CD14-positive monocyte (primary cell): ENCODE results near the gene TMEM243. TPM values are rescaled to one million over a fixed set of nuclear protein-coding genes. Genes with fewer than 3 reads are reported as not detected.

Experiments used
- DNase-seq, 3 donors: peaks; one replicate each; pipeline ENCODE4 v3.0.0-alpha.2; 2011 to 2022
- H2AFZ ChIP-seq: 2 replicates; pipeline ENCODE4 v1.6.0; 2012; ENCODE audit warnings: mild to moderate bottlenecking, low read depth, low read length, inconsistent platforms; ENCODE audit not compliant: insufficient read depth, poor library complexity, severe bottlenecking
- H3K27ac ChIP-seq, 2 donors: 1 replicate in 1 of 2; 2 replicates in 1 of 2; pipeline ENCODE4 v1.5.1; 2012 to 2013; ENCODE audit warnings: low read length in 2 of 2, control low read depth in 1 of 2, inconsistent platforms in 1 of 2, low read depth in 1 of 2, mild to moderate bottlenecking in 1 of 2
- H3K27me3 ChIP-seq, 2 donors: one replicate each; pipeline versions ENCODE4 v1.6.0 to v1.6.1; 2011 to 2013; ENCODE audit warnings: low read length in 2 of 2; ENCODE audit not compliant: control insufficient read depth in 2 of 2, insufficient read depth in 2 of 2
- H3K36me3 ChIP-seq, 2 donors: replicated peaks in 1 of 2; 1 replicate in 1 of 2; 2 replicates in 1 of 2; pipeline versions ENCODE4 v1.5.1 to v1.6.1; 2012 to 2013; ENCODE audit warnings: low read length in 2 of 2, control low read depth in 1 of 2, inconsistent platforms in 1 of 2, mild to moderate bottlenecking in 1 of 2; ENCODE audit not compliant: insufficient read depth in 2 of 2, control insufficient read depth in 1 of 2
- H3K4me1 ChIP-seq, 2 donors: 1 replicate in 1 of 2; 2 replicates in 1 of 2; pipeline versions ENCODE4 v1.5.1 to v1.6.1; 2012 to 2013; ENCODE audit warnings: low read length in 2 of 2, control low read depth in 1 of 2, inconsistent platforms in 1 of 2, mild to moderate bottlenecking in 1 of 2, moderate library complexity in 1 of 2; ENCODE audit not compliant: insufficient read depth in 2 of 2, control insufficient read depth in 1 of 2
- H3K4me2 ChIP-seq: replicated peaks from 2 replicates; pipeline ENCODE3; 2012; ENCODE audit warnings: low read length, moderate library complexity, mild to moderate bottlenecking; ENCODE audit not compliant: poor library complexity, severe bottlenecking; ENCODE audit errors: extremely low read depth
- H3K4me3 ChIP-seq, 3 experiments: fragments of 200-600 bp in 1 of 3; sonication (generic) in 1 of 3; replicated peaks in 1 of 3; 1 replicate in 2 of 3; 2 replicates in 1 of 3; pipeline ENCODE4 v1.5.1; 2011 to 2013; ENCODE audit warnings: low read length in 3 of 3, mild to moderate bottlenecking in 3 of 3, control low read depth in 2 of 3, low read depth in 2 of 3, inconsistent platforms in 1 of 3, moderate library complexity in 1 of 3
- H3K79me2 ChIP-seq: 2 replicates; pipeline ENCODE4 v1.6.0; 2012; ENCODE audit warnings: mild to moderate bottlenecking, control low read depth, inconsistent platforms, low read length, moderate library complexity; ENCODE audit not compliant: insufficient read depth
- H3K9ac ChIP-seq: 2 replicates; pipeline ENCODE4 v1.6.0; 2017; ENCODE audit warnings: low read length, mild to moderate bottlenecking; ENCODE audit not compliant: insufficient read depth, poor library complexity, severe bottlenecking
- H3K9me3 ChIP-seq, 2 donors: replicated peaks in 1 of 2; 1 replicate in 1 of 2; 2 replicates in 1 of 2; pipeline versions ENCODE4 v1.5.1 to v1.6.1; 2012 to 2013; ENCODE audit warnings: low read length in 2 of 2, control low read depth in 1 of 2; ENCODE audit not compliant: control insufficient read depth in 1 of 2, insufficient read depth in 1 of 2
- H4K20me1 ChIP-seq: 2 replicates; pipeline ENCODE4 v1.6.0; 2012; ENCODE audit warnings: mild to moderate bottlenecking, low read length, control low read depth, moderate library complexity; ENCODE audit not compliant: insufficient read depth
- H3K27ac Mint-ChIP-seq, 7 donors: one replicate each; pipeline ENCODE4 v1.8.0; 2020; ENCODE audit warnings: mild to moderate bottlenecking in 7 of 7, mixed read lengths in 7 of 7, moderate library complexity in 6 of 7, inconsistent platforms in 2 of 7
- H3K27me3 Mint-ChIP-seq, 3 donors: one replicate each; pipeline ENCODE4 v1.8.0; 2021 to 2022; ENCODE audit warnings: low read depth in 3 of 3, mild to moderate bottlenecking in 3 of 3, mixed read lengths in 3 of 3, moderate library complexity in 3 of 3, inconsistent platforms in 1 of 3
- H3K36me3 Mint-ChIP-seq, 2 donors: one replicate each; pipeline ENCODE4 v1.8.0; 2020; ENCODE audit warnings: mixed read lengths in 2 of 2, inconsistent platforms in 1 of 2, mild to moderate bottlenecking in 1 of 2
- H3K4me1 Mint-ChIP-seq: one replicate; pipeline ENCODE4 v1.8.0; 2020; ENCODE audit warnings: mild to moderate bottlenecking, mixed read lengths
- H3K4me3 Mint-ChIP-seq, 2 donors: one replicate each; pipeline ENCODE4 v1.8.0; 2020; ENCODE audit warnings: mild to moderate bottlenecking in 2 of 2, mixed read lengths in 2 of 2, moderate library complexity in 1 of 2
- H3K9me3 Mint-ChIP-seq, 7 donors: one replicate each; pipeline ENCODE4 v1.8.0; 2020 to 2022; ENCODE audit warnings: mixed read lengths in 7 of 7, mild to moderate bottlenecking in 6 of 7, moderate library complexity in 6 of 7, inconsistent platforms in 2 of 7
- CTCF ChIP-seq: fragments of 200-600 bp; IDR thresholded peaks from one replicate; pipeline ENCODE4 v1.8.0; 2022; ENCODE audit warnings: antibody characterized with exemption, mild to moderate bottlenecking
- WGBS: methylation state at CpG from one replicate; pipeline ENCODE4 v1.1.5; 2013; ENCODE audit warnings: missing lambda C conversion rate; ENCODE audit not compliant: insufficient coverage; 5-methylcytosine and 5-hydroxymethylcytosine counted together
- intact Hi-C, 2 donors: fragments of 100-400 bp; cut with micrococcal nuclease; formaldehyde crosslinking; loops; one replicate each; pipeline versions ENCODE4 v1.15.0 to v1.15.1; 2023
- polyA plus RNA-seq, 3 donors: library from polyadenylated mRNA; depleted of rRNA in 1 of 3; unstranded in 2 of 3; stranded (reverse) in 1 of 3; fragments of 300-500 nt in 2 of 3; fragments of >200 nt in 1 of 3; fragmentation: Illumina TruSeq in 2 of 3; gene quantifications; 1 replicate in 2 of 3; 2 replicates in 1 of 3; pipeline ENCODE4 v1.2.3, GENCODE V29; 2012 to 2021

Gene TMEM243
- polyA plus RNA-seq, 3 donors: 24.9 to 43.8 (median 30.8) TPM

GRCh38 chr7:87215046-87215445, 4.5 kb downstream of the TMEM243 start:
- H3K27ac ChIP-seq: no peak overlapping the region
- DNase-seq: no peak
- no peaks in the 10 kb centered on the region for H3K9me3 ChIP-seq
- no peak overlapping the region for H3K27ac Mint-ChIP-seq
- H3K4me1 Mint-ChIP-seq: peaks cover 49% of the 10 kb centered on the region
- peaks cover 90% of the 10 kb centered on the region for H4K20me1 ChIP-seq
- 89% methylated on average over 1 of the region's 3 CpGs for WGBS
- peaks cover 29 to 44% of the 10 kb centered on the region in 2 donors for H3K4me1 ChIP-seq
- H3K27me3 Mint-ChIP-seq: no peaks in the 10 kb centered on the region
- H3K4me3 Mint-ChIP-seq: no peak overlapping the region
- intact Hi-C loops: loop anchor here (10.0 kb wide), 1 partner anchor 60 kb away; the partner anchor contains the start of gene DMTF1 (in 2 of the 2)
- peaks cover 3 to 10% of the 10 kb centered on the region in 2 donors for H3K36me3 Mint-ChIP-seq
- TF ChIP-seq CTCF: no peak
- H3K27me3 ChIP-seq: no peaks in the 10 kb centered on the region
- no peak overlapping the region for H2AFZ ChIP-seq
- peaks cover 5 to 9% of the 10 kb centered on the region in 2 donors for H3K36me3 ChIP-seq
- no peak overlapping the region for H3K9ac ChIP-seq
- H3K4me3 ChIP-seq: no peak overlapping the region
- peaks cover 95% of the 10 kb centered on the region for H3K79me2 ChIP-seq
- H3K4me2 ChIP-seq: no peak overlapping the region
- H3K9me3 Mint-ChIP-seq: peaks cover 0 to under 1% (median 0%) of the 10 kb centered on the region in 7 donors

DNA sequence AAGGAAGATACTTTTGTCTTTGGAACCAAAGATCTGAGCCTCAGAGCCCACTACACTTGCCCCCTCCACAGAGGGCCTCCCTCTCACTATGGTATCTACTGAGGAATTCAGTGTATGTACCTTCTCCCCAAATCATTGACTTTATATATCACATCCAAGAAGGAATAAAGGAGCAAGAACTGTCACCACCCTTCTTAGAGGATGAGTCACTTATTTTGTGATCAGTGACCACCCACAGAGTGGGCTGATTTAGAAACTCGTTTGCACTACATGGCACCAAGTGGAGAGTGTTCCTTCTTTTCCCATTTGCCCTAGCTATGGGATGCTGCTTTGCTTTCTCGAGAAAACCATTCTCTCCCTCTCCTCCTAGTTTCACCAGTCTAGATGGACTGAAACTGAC, 5.7 kb downstream of the TMEM243 start:
- H3K79me2 ChIP-seq: peaks cover 100% of the 10 kb centered on the region
- H3K27ac ChIP-seq: no peak overlapping the region
- peaks cover 0 to 6% (median 0%) of the 10 kb centered on the region in 7 donors for H3K9me3 Mint-ChIP-seq
- TF ChIP-seq CTCF: no peak
- H2AFZ ChIP-seq: no peak overlapping the region
- H3K4me1 Mint-ChIP-seq: peaks cover 49% of the 10 kb centered on the region
- H3K4me1 ChIP-seq: peaks cover 26 to 39% of the 10 kb centered on the region in 2 donors
- H3K4me3 Mint-ChIP-seq: no peak overlapping the region
- intact Hi-C loops: loop anchor here (10.0 kb wide), 1 partner anchor 59 kb away; the partner anchor contains the start of gene DMTF1 (in 2 of the 2)
- WGBS: 40% methylated on average over 1 of the region's 2 CpGs
- DNase-seq: no peak
- no peaks in the 10 kb centered on the region for H3K9me3 ChIP-seq
- H3K27me3 ChIP-seq: no peaks in the 10 kb centered on the region
- peaks cover 5 to 9% of the 10 kb centered on the region in 2 donors for H3K36me3 ChIP-seq
- peaks cover 100% of the 10 kb centered on the region for H4K20me1 ChIP-seq
- H3K4me3 ChIP-seq: no peak overlapping the region
- H3K36me3 Mint-ChIP-seq: peaks cover 4 to 17% of the 10 kb centered on the region in 2 donors
- H3K9ac ChIP-seq: no peak overlapping the region
- H3K27ac Mint-ChIP-seq: peak overlapping the region in 3 of 7 donors; percentile 21 to 69 (median 34)
- no peak overlapping the region for H3K4me2 ChIP-seq
- no peaks in the 10 kb centered on the region for H3K27me3 Mint-ChIP-seq
